HG03060 (cell line): ENCODE measurements around the gene ANXA4.

Source experiments
- ATAC-seq: cut with Tn5 transposase; IDR thresholded peaks from one replicate; pipeline ENCODE4 v1.9.1; 2021; ENCODE audit warnings: low read depth, moderate number of reproducible peaks; ENCODE audit not compliant: unreplicated experiment

The ANXA4 gene

DNA sequence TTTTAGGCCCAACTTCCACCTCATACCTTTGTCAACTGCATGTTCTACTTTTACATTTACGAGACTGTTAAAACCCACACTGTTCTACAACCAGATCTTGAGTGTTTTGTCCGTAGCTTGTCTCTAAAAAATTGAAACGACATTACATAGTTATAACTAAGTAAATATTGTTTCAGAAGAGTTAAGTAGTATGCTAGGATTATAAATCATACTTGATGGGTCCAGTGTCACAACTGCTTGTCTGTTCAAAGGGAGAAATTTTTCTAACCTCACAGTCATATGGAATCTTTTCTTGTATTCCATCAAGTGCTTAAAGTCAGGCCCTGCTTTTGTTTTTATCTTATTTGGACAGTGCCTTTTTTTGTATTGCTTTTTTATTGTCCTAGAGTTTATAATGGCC lies 91.8 kb downstream of the ANXA4 start:
- no peak for ATAC-seq

DNA sequence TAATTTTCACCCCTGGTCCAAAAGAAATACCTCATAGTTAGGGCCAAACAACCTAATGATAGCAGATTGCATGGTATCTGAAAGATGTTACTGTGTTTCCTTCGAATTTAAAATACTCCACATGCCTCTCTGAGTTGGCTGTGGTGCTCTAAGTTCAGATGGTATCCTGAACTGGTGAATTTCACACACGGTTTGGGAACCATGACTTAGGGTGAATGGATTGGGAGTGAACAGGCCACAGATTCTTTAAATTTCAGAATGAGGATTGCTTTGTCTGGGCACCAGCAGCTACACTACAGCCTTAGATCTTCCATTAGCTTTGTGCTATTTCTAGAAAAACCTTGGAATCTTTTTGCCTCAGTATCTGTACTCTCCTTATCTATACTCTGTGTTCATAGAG lies 93.7 kb downstream of the ANXA4 start:
- no peak for ATAC-seq

DNA sequence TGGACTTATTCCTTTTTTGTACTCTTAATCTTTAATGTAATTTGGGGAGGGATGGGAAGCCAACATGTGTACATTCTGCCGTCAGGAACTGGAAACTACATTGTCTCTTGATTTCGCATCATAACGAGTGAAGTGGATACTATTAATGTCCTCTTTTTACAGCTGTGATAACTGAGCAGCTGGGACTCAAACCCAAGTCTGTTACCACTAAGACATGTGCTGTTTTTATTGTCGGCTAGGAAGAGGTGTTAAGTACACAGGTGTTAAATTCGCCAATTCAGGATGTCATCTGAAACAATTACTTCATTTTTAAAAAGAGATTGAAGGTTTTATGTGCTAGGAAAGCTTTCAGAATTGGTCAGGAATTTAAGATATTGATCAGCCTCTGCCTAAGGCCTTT lies 94.4 kb downstream of the ANXA4 start:
- no peak for ATAC-seq

DNA sequence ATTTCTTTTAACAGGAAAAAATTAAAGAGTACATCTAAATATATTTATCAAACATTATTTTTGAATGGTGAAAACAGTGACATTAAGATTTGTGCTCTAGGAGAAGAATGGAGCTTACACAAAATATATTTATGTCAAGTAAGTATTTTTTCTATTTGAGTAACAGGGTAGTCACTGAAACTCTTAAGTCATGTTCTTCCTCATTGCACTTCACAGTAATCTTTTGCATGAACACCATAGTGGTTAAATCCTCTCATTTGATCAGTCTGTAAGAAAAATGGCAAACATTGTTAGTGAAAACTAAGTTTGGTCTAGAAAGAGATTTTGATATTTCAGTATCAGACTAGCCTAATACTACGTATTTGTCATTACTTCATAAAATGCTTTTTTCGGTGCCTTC lies 95.6 kb downstream of the ANXA4 start:
- ATAC-seq = no peak

DNA sequence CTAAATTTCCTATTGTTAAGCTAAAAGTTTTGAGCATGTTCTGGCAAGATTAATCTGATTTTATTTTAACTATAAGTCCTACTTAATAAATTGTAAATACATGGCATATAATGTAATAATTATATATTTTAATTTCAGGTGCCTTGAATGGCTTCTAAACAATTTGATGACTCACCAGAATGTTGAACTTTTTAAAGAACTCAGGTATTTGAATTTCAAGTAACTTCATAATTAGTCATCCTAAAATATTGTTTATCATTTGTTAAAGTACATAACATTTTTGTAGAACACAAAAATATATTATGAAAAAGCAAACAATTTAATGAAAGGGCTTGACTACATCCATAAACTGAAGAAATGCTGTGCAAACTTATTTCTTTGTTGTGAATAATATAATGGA lies 102.1 kb downstream of the ANXA4 start:
- no peak for ATAC-seq

DNA sequence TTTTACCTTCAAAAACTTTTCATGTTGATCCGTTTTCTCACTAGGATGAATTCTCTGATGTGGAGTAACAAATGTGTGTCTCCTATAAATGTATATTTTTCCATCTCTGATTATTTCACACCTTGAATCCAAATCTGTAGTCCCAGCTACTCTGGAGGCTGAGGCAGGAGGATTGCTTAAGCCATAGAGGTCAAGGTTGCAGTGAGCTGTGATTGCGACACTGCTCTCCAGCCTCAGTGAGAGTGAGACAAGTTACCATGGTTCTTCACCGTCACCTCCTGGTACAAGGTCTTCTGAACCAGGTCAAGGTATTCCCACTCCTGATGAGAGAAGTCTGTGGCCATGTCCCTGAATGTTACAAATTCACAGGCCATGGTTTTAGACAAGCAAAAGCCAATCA lies 102.6 kb downstream of the ANXA4 start:
- no peak for ATAC-seq

DNA sequence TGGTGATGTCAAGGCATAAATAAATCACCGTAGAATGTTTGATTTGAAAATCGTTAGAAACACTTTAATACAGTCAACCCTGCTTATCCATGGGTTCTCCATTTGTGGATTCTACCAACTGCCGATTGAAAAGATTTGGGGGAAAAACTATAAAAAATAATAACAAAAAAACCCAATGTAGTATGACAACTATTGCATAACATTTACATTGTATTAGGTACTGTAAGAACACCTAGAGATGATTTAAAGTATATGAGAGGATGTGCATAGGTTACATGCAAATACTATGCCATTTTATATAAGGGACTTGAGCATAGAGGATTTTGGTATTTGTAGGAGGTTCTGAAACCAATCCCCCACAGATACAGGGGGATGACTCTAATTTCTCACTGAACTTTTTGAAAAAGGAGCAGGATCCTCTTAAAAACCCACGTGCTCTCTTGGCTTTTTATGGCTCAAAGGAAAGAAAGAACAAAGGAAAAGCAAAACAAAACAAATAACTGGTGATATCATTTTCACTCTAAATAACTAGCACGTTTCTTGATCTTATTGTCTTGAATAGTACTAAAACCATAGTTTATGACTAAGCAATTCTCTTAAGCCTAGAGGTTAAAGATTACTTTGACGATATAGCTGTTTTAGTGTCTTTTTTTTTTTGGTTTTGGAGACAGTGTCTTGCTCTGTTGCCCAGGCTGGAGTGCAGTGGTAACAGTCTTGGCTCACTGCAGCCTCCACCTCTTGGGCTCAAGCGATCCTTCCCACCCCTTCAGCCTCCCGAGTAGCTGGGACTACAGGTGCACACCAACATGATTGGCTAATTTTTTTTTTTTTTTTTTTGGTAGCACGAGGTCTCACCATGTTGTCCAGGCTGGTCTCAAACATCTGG lies 104.5 kb downstream of the ANXA4 start:
- ATAC-seq = no peak

DNA sequence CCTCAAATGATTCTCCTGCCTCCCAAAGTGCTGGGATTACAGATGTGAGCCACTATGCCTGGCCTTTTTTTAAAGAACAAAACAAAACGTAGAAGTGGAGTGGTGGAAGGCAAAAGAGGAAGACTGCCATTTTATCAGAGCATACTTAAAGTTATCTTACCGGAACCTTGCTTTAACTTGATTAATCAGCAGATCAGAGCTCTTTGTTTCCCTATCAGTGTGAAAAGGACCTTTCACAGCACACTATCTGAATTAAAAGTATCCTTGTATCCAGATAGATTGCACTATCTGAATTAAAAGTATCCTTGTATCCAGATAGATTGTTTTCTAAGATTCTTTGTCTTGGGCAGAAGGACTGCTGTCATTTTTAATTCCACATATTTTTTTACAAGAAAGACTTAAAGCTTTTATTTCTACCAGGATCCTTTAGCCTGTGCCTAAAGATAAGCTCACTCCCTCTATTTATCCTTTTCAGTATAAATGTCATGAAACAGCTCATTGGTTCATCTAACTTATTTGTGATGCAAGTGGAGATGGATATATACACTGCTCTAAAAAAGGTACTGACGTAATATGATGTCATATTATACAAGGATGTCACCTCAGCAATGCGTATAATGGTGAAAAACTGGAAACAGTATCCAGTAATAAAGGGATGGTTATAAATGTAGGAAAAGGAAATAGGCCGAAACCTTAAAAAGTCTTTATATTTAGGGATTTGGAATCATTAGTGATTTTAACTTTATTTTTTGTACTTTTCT lies 105.3 kb downstream of the ANXA4 start:
- ATAC-seq = no peak

DNA sequence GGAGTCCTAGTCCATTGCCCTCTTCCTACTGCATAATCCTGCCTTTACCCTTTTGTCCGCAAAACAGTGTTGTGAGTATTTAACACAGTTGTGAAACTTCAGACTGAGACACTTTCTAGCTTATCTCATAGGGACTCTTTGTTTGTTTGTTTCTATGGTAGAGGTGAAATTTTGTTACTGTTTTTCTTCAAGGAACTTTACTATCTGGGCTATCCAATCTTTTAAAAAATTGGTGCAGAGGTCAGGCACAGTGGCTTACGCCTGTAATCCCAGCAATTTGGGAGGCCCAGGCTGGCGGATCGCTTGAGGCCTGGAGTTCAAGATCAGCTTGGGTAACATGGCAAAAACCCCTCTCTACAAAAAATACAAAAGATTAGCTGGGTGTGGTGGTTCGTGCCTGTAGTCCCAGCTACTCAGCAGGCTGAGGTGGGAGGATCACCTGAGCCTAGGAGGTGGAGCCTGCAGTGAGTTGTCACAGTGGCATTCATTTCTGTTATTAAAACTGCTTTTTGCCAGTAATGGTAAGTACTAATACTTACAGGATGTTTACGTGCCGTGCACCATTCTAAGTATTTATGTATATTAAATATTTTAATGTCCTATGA lies 106.4 kb downstream of the ANXA4 start:
- ATAC-seq = no peak

DNA sequence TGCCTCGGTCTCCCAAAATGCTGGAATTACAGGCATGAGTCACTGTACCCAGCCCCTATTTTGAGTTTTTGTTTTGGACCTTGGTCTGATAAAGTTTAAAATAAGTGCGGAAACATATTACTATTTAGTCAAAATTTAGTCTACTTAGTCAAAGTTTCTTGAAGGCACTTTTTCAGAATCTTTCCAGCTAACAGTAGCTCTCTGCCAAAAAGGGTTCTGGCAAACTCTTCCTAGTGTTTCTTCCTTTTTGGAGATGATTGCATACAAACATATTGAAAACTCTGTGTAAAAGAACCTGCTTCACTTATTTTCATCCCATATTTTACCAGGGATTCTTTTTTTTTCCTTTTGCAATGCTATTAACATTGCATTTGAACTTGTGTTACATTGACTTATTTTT lies 116.3 kb downstream of the ANXA4 start:
- no peak for ATAC-seq

DNA sequence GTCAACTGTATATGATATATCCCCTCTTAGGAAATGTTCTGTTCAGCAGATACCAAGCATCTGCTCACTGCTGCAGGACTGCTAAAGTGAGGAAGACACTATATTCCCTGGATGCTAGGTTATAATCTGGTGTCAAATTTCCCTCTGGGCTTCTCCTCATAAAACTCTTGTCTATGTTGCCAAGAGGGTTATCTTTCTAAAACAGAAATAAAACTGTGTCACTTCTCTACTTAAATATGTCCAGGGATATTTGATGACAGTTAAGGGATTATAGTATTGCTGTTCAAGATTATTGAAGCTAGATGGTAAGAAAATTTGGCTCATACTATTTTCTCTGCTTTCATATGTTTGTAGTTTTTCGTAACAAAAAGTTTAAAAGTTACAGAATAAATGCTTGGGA lies 121.4 kb downstream of the ANXA4 start:
- no peak for ATAC-seq
